NCI-H146 treated with DMSO at 0.1 percent for 48 hours (cell line): ENCODE measurements around the gene HSPBP1.

ENCODE experiments used
- DNase-seq: peaks from one replicate; lab custom pipeline; 2025; ENCODE audit not compliant: unreplicated experiment; lab: John Stamatoyannopoulos, UW

HSPBP1 gene

GRCh38 chr19:55305491-55305890, 25.6 kb upstream of the HSPBP1 start:
- no peak for DNase-seq

GRCh38 chr19:55304980-55305379, 25.1 kb upstream of the HSPBP1 start:
- no peak for DNase-seq

GRCh38 chr19:55304279-55304978, 24.5 kb upstream of the HSPBP1 start:
- no peak for DNase-seq

GRCh38 chr19:55303477-55303876, 23.6 kb upstream of the HSPBP1 start:
- DNase-seq = no peak

GRCh38 chr19:55302318-55302703, 22.4 kb upstream of the HSPBP1 start:
- no peak for DNase-seq

- DNase-seq = no peak
Observed at GRCh38 chr19:55301459-55302317, 21.8 kb upstream of the HSPBP1 start.

GRCh38 chr19:55300886-55301458, 21.1 kb upstream of the HSPBP1 start:
- no peak for DNase-seq

- DNase-seq = no peak
Observed at GRCh38 chr19:55299991-55300390, 20.1 kb upstream of the HSPBP1 start.

GRCh38 chr19:55297267-55297666, 17.4 kb upstream of the HSPBP1 start:
- DNase-seq = no peak

GRCh38 chr19:55289117-55289796, 9.3 kb upstream of the HSPBP1 start:
- no peak for DNase-seq

GRCh38 chr19:55287361-55288079, 7.6 kb upstream of the HSPBP1 start:
- DNase-seq = no peak

GRCh38 chr19:55285229-55285890, 5.5 kb upstream of the HSPBP1 start:
- no peak for DNase-seq

GRCh38 chr19:55284405-55285058, 4.6 kb upstream of the HSPBP1 start:
- DNase-seq = peak; percentile 20

GRCh38 chr19:55283548-55284377, 3.9 kb upstream of the HSPBP1 start, which contains the start of gene BRSK1:
Gene BRSK1, plus strand, starts transcription at chr19:55283997. Its CDS starts 446 bp downstream, at chr19:55284443.
- peak; percentile 60 for DNase-seq

GRCh38 chr19:55279340-55279739, 570 bp downstream of the HSPBP1 start:
- DNase-seq = no peak

- DNase-seq = no peak
Observed at GRCh38 chr19:55278391-55279135, 1.3 kb downstream of the HSPBP1 start.

- DNase-seq = no peak
Observed at GRCh38 chr19:55277494-55277893, 2.4 kb downstream of the HSPBP1 start.
